ENCODE measurements around the gene YWHAQ.

The YWHAQ gene

DNA sequence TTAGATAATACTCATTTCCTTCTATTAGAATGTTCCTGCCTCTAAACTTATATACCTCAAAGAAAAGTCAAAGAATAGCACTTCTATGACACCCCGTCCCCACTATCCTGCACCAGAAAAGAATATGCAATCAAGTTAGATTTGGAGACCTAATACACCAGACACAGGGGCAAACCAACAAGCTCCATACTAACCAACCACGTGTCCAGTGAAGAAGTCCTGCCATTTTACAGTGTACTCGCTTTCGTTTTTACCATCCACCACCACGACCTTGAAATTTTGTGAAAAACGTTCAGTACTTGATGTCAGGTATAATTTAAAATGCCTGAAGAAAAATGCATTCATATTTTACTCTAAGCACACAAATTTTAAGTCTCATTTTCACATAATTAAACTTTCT is 94.3 kb downstream of the YWHAQ start:
- TF ChIP-seq, protein P1, sequence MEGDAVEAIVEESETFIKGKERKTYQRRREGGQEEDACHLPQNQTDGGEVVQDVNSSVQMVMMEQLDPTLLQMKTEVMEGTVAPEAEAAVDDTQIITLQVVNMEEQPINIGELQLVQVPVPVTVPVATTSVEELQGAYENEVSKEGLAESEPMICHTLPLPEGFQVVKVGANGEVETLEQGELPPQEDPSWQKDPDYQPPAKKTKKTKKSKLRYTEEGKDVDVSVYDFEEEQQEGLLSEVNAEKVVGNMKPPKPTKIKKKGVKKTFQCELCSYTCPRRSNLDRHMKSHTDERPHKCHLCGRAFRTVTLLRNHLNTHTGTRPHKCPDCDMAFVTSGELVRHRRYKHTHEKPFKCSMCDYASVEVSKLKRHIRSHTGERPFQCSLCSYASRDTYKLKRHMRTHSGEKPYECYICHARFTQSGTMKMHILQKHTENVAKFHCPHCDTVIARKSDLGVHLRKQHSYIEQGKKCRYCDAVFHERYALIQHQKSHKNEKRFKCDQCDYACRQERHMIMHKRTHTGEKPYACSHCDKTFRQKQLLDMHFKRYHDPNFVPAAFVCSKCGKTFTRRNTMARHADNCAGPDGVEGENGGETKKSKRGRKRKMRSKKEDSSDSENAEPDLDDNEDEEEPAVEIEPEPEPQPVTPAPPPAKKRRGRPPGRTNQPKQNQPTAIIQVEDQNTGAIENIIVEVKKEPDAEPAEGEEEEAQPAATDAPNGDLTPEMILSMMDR (IDR thresholded peaks at IDR 0.05; ENCODE audit: borderline replicate concordance, insufficient read depth, low read depth, low read length) = no peak

GRCh38 chr2:9535177-9535576 is 95.6 kb downstream of the YWHAQ start:
- TF ChIP-seq, protein P1 (IDR thresholded peaks at IDR 0.05; ENCODE audit: borderline replicate concordance, insufficient read depth, low read depth, low read length) = no peak
- H3K4me3 ChIP-seq (ENCODE audit: low read depth, low read length) = no peak overlapping the region

More for the DNA sequence above, 94.3 kb downstream of the YWHAQ start:
- no peak overlapping the region for H3K4me3 ChIP-seq (ENCODE audit: low read depth, low read length)

Data from GM12875 (cell line).